Glutamatergic neuron (in vitro differentiated cells): ENCODE data around the gene TMEM258. TPM values are rescaled to one million over a fixed set of nuclear protein-coding genes. Genes with fewer than 3 reads are reported as not detected.

Experiments
- DNase-seq: peaks from one replicate; pipeline ENCODE4 v3.0.0; 2022
- H3K27ac Mint-ChIP-seq: one replicate; pipeline ENCODE4 v1.8.0; 2020; ENCODE audit warnings: mild to moderate bottlenecking, mixed read lengths, inconsistent platforms; ENCODE audit not compliant: unreplicated experiment
- H3K27me3 Mint-ChIP-seq: one replicate; pipeline ENCODE4 v1.8.0; 2020; ENCODE audit warnings: mild to moderate bottlenecking, moderate library complexity, mixed read lengths, inconsistent platforms; ENCODE audit not compliant: unreplicated experiment
- H3K36me3 Mint-ChIP-seq: one replicate; pipeline ENCODE4 v1.8.0; 2020; ENCODE audit warnings: mild to moderate bottlenecking, mixed read lengths, inconsistent platforms; ENCODE audit not compliant: unreplicated experiment
- H3K4me1 Mint-ChIP-seq: one replicate; pipeline ENCODE4 v1.8.0; 2020; ENCODE audit warnings: mild to moderate bottlenecking, low read depth, mixed read lengths, inconsistent platforms; ENCODE audit not compliant: unreplicated experiment
- H3K4me3 Mint-ChIP-seq: one replicate; pipeline ENCODE4 v1.8.0; 2020; ENCODE audit warnings: mild to moderate bottlenecking, mixed read lengths, inconsistent platforms; ENCODE audit not compliant: unreplicated experiment
- H3K9me3 Mint-ChIP-seq: one replicate; pipeline ENCODE4 v1.8.0; 2020; ENCODE audit warnings: mild to moderate bottlenecking, moderate library complexity, mixed read lengths, inconsistent platforms; ENCODE audit not compliant: unreplicated experiment
- CTCF ChIP-seq: fragments of 200-600 bp; sonication (generic); IDR thresholded peaks from one replicate; pipeline ENCODE4 v1.5.0; 2021; ENCODE audit not compliant: partially characterized antibody, unreplicated experiment
- total RNA-seq: library from RNA; stranded (reverse); fragmentation: NEBNext Ultra II Directional; extraction: Animal tissue kit (Norgen Biotek cat#: 25700); gene quantifications from one replicate; pipeline ENCODE4 v1.2.1, GENCODE V29; 2021; ENCODE audit not compliant: unreplicated experiment

TMEM258 gene
- total RNA-seq, 1 donor from 2014 or later, result 82.7 TPM

DNA sequence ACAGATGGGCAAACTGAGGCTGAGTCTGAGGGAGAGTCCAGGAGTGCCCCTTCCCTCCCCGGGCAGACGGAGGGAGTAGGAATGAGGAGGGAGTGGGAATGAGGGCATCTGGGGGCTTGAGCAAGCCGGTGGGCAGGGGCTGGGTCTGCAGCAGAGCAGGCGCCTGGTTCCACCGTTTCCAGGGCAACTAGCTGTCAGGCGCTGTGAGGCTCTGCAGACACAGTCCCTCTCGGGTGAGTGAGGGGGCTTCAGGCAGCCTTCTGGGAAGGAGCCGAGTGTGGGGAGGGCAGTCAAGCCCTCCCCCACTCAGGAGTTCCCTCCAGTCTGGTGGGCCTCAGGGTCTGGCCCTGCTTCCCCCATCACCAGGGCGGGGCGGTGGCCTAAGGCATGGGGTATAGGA lies 19.0 kb downstream of the TMEM258 start:
- H3K36me3 Mint-ChIP-seq, result no peaks in the 10 kb centered on the region
- peak overlapping the region; percentile 28 for H3K27ac Mint-ChIP-seq
- H3K4me1 Mint-ChIP-seq, result peaks cover 1% of the 10 kb centered on the region
- no peak overlapping the region for H3K4me3 Mint-ChIP-seq
- DNase-seq, result no peak
- H3K9me3 Mint-ChIP-seq, result peaks cover 5% of the 10 kb centered on the region
- TF ChIP-seq CTCF, result no peak
- H3K27me3 Mint-ChIP-seq, result peaks cover 8% of the 10 kb centered on the region

DNA sequence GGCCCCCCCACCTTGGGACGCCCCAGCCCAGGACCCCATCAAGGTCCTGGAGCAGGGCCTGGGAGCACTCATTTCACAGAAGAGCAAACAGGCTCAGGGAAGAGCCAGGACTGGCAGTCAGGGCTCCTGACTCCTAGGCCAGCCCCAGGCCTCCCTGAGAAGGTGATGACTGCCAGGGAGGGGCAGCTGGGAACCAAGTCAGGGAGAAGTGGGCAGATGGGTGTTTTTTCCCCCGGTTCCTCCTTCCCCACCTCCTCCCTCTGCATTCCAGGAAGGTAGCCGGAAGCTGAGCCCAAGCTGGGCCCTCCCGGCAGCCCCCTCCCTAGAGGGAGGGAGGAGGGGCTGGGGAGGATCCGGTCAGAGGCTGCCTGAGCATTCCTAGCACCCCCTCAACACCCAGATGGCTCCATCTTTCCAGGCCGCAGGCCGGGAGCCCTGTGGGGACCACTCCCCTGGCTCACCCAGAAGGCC lies 20.4 kb downstream of the TMEM258 start:
- Mint-ChIP-seq H3K4me3 (no peak overlapping the region), H3K4me1 (peaks cover 1% of the 10 kb centered on the region), H3K9me3 (peaks cover 2% of the 10 kb centered on the region), H3K27ac (no peak overlapping the region), H3K27me3 (peaks cover 12% of the 10 kb centered on the region), H3K36me3 (no peaks in the 10 kb centered on the region)
- TF ChIP-seq CTCF, result no peak
- no peak for DNase-seq

DNA sequence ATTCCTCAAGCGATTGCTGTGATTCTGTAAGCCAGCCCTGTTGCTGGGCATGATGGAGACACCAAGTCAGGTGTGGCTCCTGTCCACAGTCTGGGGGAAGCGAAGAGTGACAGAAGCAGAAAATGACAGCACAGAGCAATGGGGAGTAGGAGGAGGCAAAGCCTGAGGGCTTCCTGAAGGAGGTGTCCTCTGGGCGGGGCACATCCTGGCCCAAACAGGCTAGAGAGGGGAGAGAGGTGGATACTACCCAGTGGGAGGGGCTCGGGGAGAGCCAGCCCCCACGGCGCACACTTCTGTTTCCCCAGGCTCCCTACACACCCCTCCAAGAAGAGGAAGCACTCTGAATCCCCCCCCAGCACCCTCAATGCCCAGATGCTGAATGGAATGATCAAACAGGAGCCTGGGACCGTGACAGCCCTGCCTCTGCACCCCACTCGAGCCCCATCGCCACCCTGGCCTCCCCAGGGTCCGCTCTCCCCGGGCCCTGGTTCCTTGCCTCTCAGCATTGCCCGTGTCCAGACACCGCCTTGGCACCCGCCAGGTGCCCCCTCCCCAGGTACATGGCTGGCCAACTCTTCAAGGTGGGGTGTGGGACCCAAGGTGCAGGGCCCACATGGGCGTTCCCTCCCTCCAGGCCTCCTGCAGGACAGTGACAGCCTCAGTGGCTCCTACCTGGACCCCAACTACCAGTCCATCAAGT lies 21.1 kb downstream of the TMEM258 start:
- TF ChIP-seq CTCF, result no peak
- H3K27me3 Mint-ChIP-seq, result peaks cover 12% of the 10 kb centered on the region
- H3K36me3 Mint-ChIP-seq, result no peaks in the 10 kb centered on the region
- no peak for DNase-seq
- H3K27ac Mint-ChIP-seq, result no peak overlapping the region
- no peak overlapping the region for H3K4me3 Mint-ChIP-seq
- peaks cover 1% of the 10 kb centered on the region for H3K4me1 Mint-ChIP-seq
- peaks cover 2% of the 10 kb centered on the region for H3K9me3 Mint-ChIP-seq

GRCh38 chr11:61769946-61770683 lies 22.3 kb downstream of the TMEM258 start:
- H3K36me3 Mint-ChIP-seq, result no peaks in the 10 kb centered on the region
- H3K4me3 Mint-ChIP-seq, result no peak overlapping the region
- no peak for DNase-seq
- H3K27ac Mint-ChIP-seq, result no peak overlapping the region
- H3K4me1 Mint-ChIP-seq, result peaks cover 3% of the 10 kb centered on the region
- peaks cover 10% of the 10 kb centered on the region for H3K27me3 Mint-ChIP-seq
- no peak for TF ChIP-seq CTCF
- peaks cover 2% of the 10 kb centered on the region for H3K9me3 Mint-ChIP-seq
